Measurements from ENCODE around the gene ZC3H14. TPM values are rescaled to one million over a fixed set of nuclear protein-coding genes. Genes with fewer than 3 reads are reported as not detected.

ZC3H14 gene
- total RNA-seq, 1 donor from 2014 or later: 55.8 TPM

- H4K20me1 ChIP-seq (ENCODE audit: insufficient read depth, low read length): peaks cover 15% of the 10 kb centered on the region
- H3K4me1 ChIP-seq (ENCODE audit: insufficient read depth, low read length): peaks cover 27% of the 10 kb centered on the region
- no peaks in the 10 kb centered on the region for H3K36me3 Mint-ChIP-seq (ENCODE audit: low read depth, unreplicated experiment)
- peak overlapping the region; percentile 33 for H3K4me2 ChIP-seq (ENCODE audit: low read length)
- peaks cover 27% of the 10 kb centered on the region for H3K79me2 ChIP-seq (ENCODE audit: insufficient read depth, low read length)
- no peaks in the 10 kb centered on the region for H3K27me3 ChIP-seq (ENCODE audit: insufficient read depth, low read length)
- H3K4me3 Mint-ChIP-seq (ENCODE audit: unreplicated experiment): no peak overlapping the region
- FAIRE-seq: no peak
- peaks cover 15% of the 10 kb centered on the region for H3K4me1 Mint-ChIP-seq (ENCODE audit: low read depth, unreplicated experiment)
- H3K4me3 ChIP-seq (ENCODE audit: insufficient read depth, low read depth, low read length): no peak overlapping the region
- H3K9ac ChIP-seq (ENCODE audit: low read length): no peak overlapping the region
- H2AFZ ChIP-seq (ENCODE audit: low read depth, low read length): no peak overlapping the region
- H3K36me3 ChIP-seq (ENCODE audit: insufficient read depth, low read length): no peaks in the 10 kb centered on the region
- H3K27me3 Mint-ChIP-seq (ENCODE audit: low read depth, unreplicated experiment): no peaks in the 10 kb centered on the region
- TF ChIP-seq, protein P1, sequence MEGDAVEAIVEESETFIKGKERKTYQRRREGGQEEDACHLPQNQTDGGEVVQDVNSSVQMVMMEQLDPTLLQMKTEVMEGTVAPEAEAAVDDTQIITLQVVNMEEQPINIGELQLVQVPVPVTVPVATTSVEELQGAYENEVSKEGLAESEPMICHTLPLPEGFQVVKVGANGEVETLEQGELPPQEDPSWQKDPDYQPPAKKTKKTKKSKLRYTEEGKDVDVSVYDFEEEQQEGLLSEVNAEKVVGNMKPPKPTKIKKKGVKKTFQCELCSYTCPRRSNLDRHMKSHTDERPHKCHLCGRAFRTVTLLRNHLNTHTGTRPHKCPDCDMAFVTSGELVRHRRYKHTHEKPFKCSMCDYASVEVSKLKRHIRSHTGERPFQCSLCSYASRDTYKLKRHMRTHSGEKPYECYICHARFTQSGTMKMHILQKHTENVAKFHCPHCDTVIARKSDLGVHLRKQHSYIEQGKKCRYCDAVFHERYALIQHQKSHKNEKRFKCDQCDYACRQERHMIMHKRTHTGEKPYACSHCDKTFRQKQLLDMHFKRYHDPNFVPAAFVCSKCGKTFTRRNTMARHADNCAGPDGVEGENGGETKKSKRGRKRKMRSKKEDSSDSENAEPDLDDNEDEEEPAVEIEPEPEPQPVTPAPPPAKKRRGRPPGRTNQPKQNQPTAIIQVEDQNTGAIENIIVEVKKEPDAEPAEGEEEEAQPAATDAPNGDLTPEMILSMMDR (IDR thresholded peaks at IDR 0.05; ENCODE audit: insufficient read depth, low read depth, low read length): no peak
- H3K27ac Mint-ChIP-seq (ENCODE audit: unreplicated experiment): no peak overlapping the region
- no peaks in the 10 kb centered on the region for H3K9me3 ChIP-seq (ENCODE audit: insufficient read depth, low read depth, low read length)
- peak; percentile 54 for DNase-seq (ENCODE audit: low read depth)
- H3K9me3 Mint-ChIP-seq (ENCODE audit: unreplicated experiment): no peaks in the 10 kb centered on the region
- H3K27ac ChIP-seq (ENCODE audit: low read depth, low read length): no peak overlapping the region
Measured at GRCh38 chr14:88556581-88556980, 6.3 kb upstream of the ZC3H14 start.

- peaks cover 15% of the 10 kb centered on the region for H4K20me1 ChIP-seq (ENCODE audit: insufficient read depth, low read length)
- peaks cover 32% of the 10 kb centered on the region for H3K4me1 ChIP-seq (ENCODE audit: insufficient read depth, low read length)
- H3K27me3 ChIP-seq (ENCODE audit: insufficient read depth, low read length): no peaks in the 10 kb centered on the region
- H3K4me3 ChIP-seq (ENCODE audit: insufficient read depth, low read depth, low read length): no peak overlapping the region
- H3K79me2 ChIP-seq (ENCODE audit: insufficient read depth, low read length): peaks cover 18% of the 10 kb centered on the region
- Mint-ChIP-seq H3K27me3 (ENCODE audit: low read depth, unreplicated experiment) (no peaks in the 10 kb centered on the region), H3K4me1 (ENCODE audit: low read depth, unreplicated experiment) (peaks cover 15% of the 10 kb centered on the region), H3K27ac (ENCODE audit: unreplicated experiment) (no peak overlapping the region), H3K36me3 (ENCODE audit: low read depth, unreplicated experiment) (no peaks in the 10 kb centered on the region), H3K9me3 (ENCODE audit: unreplicated experiment) (no peaks in the 10 kb centered on the region), H3K4me3 (ENCODE audit: unreplicated experiment) (no peak overlapping the region)
- H3K36me3 ChIP-seq (ENCODE audit: insufficient read depth, low read length): no peaks in the 10 kb centered on the region
- no peaks in the 10 kb centered on the region for H3K9me3 ChIP-seq (ENCODE audit: insufficient read depth, low read depth, low read length)
- no peak overlapping the region for H2AFZ ChIP-seq (ENCODE audit: low read depth, low read length)
- no peak for FAIRE-seq
- H3K9ac ChIP-seq (ENCODE audit: low read length): no peak overlapping the region
- H3K4me2 ChIP-seq (ENCODE audit: low read length): no peak overlapping the region
- H3K27ac ChIP-seq (ENCODE audit: low read depth, low read length): no peak overlapping the region
- TF ChIP-seq EZH2 (IDR thresholded peaks at IDR 0.05; ENCODE audit: insufficient read depth, low read length): no peak
- TF ChIP-seq, protein P1 (IDR thresholded peaks at IDR 0.05; ENCODE audit: insufficient read depth, low read depth, low read length): peak; percentile 40
- DNase-seq (ENCODE audit: low read depth): peak; percentile 42
Measured at GRCh38 chr14:88559852-88560251, 3.0 kb upstream of the ZC3H14 start.

- Histone ChIP-seq H3K4me3 (ENCODE audit: insufficient read depth, low read depth, low read length) (peak overlapping the region; percentile 94), H3K79me2 (ENCODE audit: insufficient read depth, low read length) (peaks cover 38% of the 10 kb centered on the region), H3K36me3 (ENCODE audit: insufficient read depth, low read length) (peaks cover 2% of the 10 kb centered on the region), H3K9me3 (ENCODE audit: insufficient read depth, low read depth, low read length) (no peaks in the 10 kb centered on the region), H3K4me2 (ENCODE audit: low read length) (peak overlapping the region; percentile 91), H4K20me1 (ENCODE audit: insufficient read depth, low read length) (peaks cover 22% of the 10 kb centered on the region), H2AFZ (ENCODE audit: low read depth, low read length) (peak overlapping the region; percentile 99), H3K9ac (ENCODE audit: low read length) (peak overlapping the region; percentile 94), H3K27me3 (ENCODE audit: insufficient read depth, low read length) (no peaks in the 10 kb centered on the region), H3K27ac (ENCODE audit: low read depth, low read length) (no peak overlapping the region), H3K4me1 (ENCODE audit: insufficient read depth, low read length) (peaks cover 14% of the 10 kb centered on the region)
- Mint-ChIP-seq H3K36me3 (ENCODE audit: low read depth, unreplicated experiment) (no peaks in the 10 kb centered on the region), H3K9me3 (ENCODE audit: unreplicated experiment) (no peaks in the 10 kb centered on the region), H3K27me3 (ENCODE audit: low read depth, unreplicated experiment) (no peaks in the 10 kb centered on the region), H3K27ac (ENCODE audit: unreplicated experiment) (peak overlapping the region; percentile 14), H3K4me1 (ENCODE audit: low read depth, unreplicated experiment) (peaks cover 2% of the 10 kb centered on the region), H3K4me3 (ENCODE audit: unreplicated experiment) (peak overlapping the region; percentile 83)
- TF ChIP-seq, protein P1 (IDR thresholded peaks at IDR 0.05; ENCODE audit: insufficient read depth, low read depth, low read length): no peak
- no peak for TF ChIP-seq EZH2 (IDR thresholded peaks at IDR 0.05; ENCODE audit: insufficient read depth, low read length)
- DNase-seq (ENCODE audit: low read depth) (no peak), FAIRE-seq (no peak)
Measured at GRCh38 chr14:88562532-88562830, 356 bp upstream of the ZC3H14 start.
